ENCODE measurements around the gene PTPRA.

DNA sequence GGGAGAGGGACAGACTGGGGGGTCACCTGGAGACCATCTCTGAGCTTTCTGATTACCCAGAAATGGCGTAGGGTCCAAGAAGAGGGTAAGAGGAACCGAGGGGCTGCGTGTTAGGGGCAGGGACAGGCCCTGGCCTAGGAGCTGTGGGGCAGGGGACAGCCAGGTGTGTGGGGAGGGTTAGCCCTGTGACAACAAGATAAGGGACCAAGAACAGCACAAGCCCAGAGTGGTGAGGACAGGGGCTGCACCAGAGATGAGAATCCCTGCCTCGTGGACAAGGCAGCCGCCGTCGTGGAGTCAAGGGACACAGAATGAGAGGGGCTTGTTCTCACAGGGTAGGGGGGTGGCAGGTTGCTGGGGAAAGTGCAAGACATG, 211.7 kb downstream of the PTPRA start:
- TF ChIP-seq, protein P1, sequence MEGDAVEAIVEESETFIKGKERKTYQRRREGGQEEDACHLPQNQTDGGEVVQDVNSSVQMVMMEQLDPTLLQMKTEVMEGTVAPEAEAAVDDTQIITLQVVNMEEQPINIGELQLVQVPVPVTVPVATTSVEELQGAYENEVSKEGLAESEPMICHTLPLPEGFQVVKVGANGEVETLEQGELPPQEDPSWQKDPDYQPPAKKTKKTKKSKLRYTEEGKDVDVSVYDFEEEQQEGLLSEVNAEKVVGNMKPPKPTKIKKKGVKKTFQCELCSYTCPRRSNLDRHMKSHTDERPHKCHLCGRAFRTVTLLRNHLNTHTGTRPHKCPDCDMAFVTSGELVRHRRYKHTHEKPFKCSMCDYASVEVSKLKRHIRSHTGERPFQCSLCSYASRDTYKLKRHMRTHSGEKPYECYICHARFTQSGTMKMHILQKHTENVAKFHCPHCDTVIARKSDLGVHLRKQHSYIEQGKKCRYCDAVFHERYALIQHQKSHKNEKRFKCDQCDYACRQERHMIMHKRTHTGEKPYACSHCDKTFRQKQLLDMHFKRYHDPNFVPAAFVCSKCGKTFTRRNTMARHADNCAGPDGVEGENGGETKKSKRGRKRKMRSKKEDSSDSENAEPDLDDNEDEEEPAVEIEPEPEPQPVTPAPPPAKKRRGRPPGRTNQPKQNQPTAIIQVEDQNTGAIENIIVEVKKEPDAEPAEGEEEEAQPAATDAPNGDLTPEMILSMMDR (IDR thresholded peaks at IDR 0.05): no peak
- TF ChIP-seq POLR2A (IDR thresholded peaks at IDR 0.05): no peak
